ENCODE measurements around the gene RSPH10B2.
"Not testable (repeated sequence)": the region's sequence is repeated elsewhere in the genome, so short reads cannot be mapped to it uniquely, and the experiment has no call there.

GRCh38 chr7:6826151-6826550 is 72.2 kb downstream of the RSPH10B2 start, which contains the start of gene CCZ1B:
- peak; percentile 41 for TF ChIP-seq CTCF (IDR thresholded peaks at IDR 0.05; ENCODE audit: low read depth, low read length, poor library complexity, severe bottlenecking)
- not testable (repeated sequence) for TF ChIP-seq EZH2phosphoT487 (IDR thresholded peaks at IDR 0.05; ENCODE audit: borderline replicate concordance, low read length)

Measured in DOHH2 (cell line).